Daoy (cell line): ENCODE results near the gene NPAS1. TPM values are rescaled to one million over a fixed set of nuclear protein-coding genes. Genes with fewer than 3 reads are reported as not detected.

Experiments used
- DNase-seq: peaks from one replicate; pipeline ENCODE4 v3.0.0-alpha.2; 2015; ENCODE audit warnings: low read depth
- total RNA-seq: library from RNA; depleted of rRNA; stranded (reverse); fragments of >200 nt; shearing (Covaris generic); gene quantifications from 2 replicates; pipeline ENCODE4 v1.2.3, GENCODE V29; 2014

NPAS1 gene
- total RNA-seq, 1 experiment from 2014 or later, result not detected

DNA sequence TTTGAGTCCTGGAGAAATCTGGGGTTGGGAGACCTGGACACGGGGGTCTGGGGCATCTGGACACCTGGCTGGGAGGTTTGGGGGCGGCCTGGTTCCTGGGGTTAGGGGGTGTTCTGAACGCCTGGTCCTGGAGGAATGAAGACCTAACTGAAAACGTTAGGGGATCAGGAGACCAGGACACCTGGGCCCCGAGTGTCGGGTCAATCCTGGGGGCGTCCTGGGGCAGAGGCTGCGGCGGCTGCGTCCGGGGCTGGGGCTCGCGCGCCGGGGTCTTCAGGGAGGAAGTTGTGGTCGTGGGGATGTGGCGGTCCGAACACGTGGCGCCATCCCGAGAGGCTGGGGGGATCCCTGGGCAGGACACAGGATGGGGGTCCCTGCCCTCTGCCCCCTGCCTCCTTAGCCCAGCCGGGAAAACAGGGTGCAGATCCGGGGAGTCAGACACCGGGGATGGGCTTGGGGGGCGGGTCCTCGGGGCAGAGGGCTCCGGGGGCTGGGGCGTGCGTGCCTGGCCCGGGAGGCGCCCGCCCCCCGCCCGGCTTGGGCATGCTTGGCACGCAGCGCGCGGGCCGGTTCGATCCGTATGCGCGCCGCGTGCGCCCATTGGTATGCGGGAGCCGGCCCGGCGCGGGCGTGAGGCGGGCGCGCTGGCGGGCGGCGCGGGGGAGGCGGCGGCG, 632 bp downstream of the NPAS1 start:
- DNase-seq, result no peak

DNA sequence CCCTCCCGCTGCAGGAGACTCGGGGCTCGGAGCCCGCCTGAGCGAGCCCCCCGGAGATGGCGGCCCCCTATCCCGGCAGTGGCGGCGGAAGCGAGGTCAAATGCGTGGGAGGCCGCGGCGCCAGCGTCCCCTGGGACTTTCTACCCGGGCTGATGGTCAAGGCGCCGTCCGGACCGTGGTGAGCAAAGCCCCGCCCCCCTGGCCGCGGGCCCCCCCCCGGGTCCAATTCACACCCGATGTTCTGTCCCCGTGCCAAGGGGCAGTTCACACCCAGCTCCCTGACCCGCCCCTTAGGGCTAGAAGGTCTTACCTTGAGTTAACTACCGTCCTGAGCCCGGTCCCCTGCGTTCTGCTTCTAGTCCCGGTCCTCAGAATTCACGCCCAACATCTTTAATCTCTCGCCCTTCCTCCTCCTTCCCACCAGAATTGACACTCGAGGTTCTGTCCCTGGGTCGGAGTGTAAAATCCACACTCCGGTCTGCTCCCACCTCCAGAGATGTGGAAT, 1.4 kb downstream of the NPAS1 start:
- no peak for DNase-seq

DNA sequence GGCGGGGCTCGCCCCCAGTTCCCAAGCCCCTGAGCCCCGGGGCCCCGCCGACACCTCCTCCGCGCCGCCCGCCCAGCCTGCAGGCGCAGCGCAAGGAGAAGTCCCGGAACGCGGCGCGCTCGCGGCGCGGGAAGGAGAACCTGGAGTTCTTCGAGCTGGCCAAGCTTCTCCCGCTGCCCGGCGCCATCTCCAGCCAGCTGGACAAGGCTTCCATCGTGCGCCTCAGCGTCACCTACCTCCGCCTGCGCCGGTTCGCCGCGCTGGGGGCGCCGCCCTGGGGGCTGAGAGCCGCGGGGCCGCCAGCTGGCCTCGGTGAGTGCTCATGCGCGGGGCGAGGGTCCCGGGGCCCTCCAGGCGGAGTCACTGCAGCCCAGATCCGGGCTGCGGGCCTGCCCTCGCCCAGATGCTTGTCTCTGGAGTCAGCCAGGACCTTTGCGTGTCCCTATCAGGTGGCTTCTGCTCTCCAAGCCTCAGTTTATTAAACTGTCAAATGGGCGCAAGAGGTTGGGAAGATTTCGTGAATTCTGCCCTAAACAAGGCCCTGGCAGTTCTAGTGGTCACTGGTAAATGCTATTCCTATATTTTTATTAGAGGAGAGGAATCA, 2.0 kb downstream of the NPAS1 start:
- DNase-seq, result peak; percentile 44

DNA sequence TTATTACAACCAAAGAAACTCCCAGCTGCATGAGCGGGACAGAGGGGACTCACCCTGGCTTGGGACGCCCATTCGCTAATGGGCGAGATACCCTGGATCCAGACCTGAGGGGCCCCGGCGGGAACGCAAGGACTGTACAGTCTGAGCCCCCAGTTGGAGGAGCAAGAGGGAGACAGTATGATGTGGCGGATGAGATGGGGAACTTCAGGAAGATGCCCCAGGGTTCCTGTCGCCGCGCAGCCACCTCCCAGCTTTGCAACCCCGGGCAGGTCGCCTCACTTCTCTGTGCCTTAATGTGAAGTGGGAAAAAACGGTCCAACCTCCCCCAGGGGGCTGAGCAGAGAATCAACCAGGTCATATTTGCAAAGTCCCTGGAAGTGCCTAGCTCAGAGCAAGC, 2.5 kb downstream of the NPAS1 start:
- DNase-seq, result no peak

DNA sequence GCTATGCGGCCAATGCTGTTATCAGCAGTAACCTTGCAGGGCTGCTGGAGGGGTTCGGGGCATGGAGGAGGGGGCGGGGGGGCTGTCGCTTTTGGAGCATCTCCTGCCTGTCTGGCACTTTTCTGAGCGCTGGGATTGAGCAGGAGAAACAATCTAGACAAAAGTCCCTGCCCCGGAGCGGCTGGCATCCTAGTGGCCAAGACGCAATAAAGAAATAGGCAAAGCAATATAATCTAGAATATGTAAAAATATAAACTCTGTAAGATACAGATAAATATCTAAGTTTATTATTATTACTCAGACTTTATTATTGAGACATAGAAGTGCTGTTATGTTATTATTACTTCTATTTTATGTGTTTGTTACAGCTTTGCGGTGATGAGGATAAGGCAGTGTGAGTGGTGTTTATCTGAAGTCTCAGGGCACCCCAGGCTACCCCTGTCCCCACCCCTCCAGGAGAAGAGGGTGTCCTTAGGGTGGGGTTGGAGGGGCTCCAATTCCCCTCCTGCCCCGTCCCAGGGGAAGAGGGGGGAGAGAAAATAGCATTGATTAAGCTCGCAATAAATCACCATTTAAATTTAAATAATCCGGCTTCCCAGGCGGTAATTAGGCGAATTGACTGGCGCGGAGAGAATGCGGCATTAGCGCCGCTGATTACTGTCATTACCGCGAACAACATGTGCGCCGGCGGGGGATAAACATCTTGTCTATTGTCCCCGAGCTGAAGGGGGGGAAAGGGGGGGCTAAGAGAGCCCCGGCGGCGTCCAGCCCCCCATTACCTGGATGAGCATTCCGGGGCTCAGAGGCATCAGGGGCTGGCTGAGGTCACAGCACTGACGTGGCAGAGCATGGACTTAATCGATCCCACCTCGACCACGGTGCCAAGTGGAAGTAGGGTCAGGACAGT, 3.2 kb downstream of the NPAS1 start:
- no peak for DNase-seq

DNA sequence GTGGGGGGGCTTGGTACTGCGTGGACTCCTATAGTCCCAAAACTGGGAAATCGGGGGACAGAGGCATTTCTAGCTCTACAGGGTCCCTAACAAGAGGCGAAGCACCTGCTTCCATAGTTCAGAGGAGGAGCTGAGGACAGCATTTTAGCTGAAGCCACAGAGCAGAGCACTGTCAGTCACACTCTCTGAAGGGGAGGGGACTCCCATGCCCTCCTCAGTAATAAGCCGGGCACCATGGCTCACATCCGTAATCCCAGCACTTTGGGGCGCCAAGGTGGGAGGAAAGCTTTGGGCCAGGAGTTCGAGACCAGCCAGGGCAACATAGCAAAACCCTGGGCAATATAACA, 3.8 kb downstream of the NPAS1 start:
- DNase-seq, result no peak

DNA sequence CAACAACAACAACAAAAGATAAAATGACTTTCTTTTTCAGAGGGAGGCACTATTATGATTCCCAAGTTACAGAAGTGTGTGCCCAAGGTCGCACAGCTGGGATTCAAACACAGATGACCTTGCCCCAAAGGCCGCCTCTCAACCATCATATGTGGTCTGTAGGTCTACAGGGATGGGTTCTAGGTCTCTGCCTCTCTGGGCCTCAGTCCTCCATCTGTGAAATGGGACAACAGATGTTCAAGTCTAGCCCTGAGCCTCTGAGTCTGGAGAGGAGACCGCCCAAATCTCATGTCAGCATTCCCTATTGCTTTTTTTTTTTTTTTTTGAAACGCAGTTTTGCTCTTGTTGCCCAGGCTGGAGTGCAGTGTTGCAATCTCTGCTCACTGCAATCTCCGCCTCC, 4.9 kb downstream of the NPAS1 start:
- DNase-seq, result no peak

DNA sequence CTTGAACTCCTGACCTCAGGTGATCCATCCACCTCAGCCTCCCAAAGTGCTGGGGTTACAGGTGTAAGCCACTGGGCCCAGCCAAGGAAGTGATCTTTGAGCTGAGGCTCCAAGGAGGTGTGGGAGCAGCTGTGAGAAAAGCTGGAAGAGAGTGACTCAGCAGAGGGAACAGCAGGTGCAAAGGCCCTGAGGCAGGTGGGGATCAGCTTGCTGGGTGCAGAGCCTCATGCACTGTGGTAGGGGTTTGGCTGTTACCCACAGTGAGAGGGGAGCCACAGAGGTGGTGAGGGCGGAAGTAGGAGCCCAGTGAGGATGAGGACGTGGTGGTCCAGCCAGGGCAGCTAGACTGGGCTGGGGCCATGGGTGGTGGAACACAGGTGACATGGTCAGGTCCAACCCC, 6.5 kb downstream of the NPAS1 start:
- no peak for DNase-seq

DNA sequence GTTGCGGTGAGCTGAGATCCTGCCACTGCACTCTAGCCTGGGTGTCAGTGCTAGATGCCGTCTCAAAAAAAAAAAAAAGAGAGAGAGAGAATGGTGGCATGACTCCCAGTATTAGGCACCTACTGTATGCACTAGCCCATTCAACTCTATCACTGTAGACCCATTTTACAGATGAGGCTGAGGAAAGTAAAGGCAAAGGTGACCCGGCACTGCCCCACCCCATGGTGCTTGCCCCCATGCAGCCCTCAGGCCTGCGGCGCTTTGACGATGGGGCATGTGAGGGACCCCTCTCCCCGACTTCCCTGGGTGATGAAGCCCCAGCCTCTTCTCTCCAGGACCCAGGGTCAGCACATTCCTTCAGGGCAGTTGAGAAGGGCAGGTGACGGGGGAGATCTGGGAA, 7.3 kb downstream of the NPAS1 start:
- no peak for DNase-seq

DNA sequence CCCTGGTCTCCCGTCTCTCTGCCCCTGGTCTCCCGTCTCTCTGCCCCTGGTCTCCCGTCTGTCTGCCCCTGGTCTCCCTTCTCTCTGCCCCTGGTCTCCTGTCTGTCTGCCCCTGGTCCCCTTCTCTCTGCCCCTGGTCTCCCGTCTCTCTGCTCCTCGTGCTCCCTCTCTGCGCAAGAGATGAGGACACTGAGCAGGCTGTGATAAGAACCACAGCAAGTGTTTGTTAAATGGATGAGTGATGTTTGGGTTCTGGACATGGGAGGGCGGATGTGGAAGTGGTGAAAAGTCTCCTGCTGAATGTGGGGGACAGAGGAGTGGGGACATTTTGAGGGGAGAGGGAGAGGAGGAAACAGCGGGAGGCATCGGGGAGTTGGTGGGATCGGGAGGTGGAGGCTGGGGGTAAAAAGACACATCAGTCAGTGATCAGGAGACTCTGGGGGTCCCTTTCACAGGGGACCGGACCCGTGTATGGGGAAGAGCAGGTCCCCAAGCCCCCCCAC, 8.0 kb downstream of the NPAS1 start:
- DNase-seq, result no peak

DNA sequence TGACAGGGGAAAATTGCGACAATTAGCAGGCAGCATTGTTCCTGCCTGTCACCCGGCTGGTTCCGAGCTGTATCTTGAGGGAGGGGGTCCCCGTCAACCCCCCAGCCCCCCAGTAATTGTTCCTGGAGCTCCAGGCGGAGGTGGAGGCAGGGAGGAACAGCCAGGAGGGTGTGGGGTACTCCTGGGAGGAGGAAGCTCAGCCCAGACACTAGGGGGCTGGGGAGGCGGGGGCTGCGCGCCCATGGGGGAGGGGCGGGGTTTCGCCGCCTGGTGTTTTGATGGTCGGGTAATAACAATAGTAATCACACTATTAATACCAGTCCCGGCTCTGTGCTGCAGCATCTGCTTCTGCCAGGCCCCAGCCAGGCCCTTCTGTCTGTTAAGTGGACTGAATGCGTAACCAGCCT, 8.6 kb downstream of the NPAS1 start:
- no peak for DNase-seq

DNA sequence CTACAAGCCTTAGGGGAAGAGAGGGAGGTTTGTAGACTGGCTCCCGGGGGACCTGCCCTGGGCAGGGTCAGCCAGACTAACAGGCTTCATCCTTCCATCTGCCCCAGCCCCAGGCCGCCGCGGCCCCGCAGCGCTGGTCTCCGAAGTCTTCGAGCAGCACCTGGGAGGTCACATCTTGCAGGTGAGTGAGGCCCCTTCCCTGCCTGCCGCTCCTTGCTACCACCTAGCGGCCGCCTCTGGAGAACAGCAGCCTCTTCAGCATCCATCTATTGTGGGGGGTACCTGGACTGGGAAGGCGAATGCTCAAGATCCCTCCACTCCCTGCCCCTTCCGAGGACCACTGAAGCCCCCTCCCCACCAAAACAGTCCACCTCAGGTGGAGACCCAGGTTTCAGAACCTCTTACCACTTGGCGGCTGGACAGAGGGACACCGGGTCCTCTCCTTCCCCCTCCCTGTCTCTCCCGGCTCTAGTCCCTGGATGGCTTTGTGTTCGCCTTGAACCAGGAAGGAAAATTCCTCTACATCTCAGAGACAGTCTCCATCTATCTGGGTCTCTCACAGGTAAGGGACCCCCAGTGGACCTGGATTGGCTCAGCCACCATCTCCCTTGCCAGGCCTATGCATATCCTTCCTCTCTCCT, 12.7 kb downstream of the NPAS1 start:
- peak; percentile 52 for DNase-seq

DNA sequence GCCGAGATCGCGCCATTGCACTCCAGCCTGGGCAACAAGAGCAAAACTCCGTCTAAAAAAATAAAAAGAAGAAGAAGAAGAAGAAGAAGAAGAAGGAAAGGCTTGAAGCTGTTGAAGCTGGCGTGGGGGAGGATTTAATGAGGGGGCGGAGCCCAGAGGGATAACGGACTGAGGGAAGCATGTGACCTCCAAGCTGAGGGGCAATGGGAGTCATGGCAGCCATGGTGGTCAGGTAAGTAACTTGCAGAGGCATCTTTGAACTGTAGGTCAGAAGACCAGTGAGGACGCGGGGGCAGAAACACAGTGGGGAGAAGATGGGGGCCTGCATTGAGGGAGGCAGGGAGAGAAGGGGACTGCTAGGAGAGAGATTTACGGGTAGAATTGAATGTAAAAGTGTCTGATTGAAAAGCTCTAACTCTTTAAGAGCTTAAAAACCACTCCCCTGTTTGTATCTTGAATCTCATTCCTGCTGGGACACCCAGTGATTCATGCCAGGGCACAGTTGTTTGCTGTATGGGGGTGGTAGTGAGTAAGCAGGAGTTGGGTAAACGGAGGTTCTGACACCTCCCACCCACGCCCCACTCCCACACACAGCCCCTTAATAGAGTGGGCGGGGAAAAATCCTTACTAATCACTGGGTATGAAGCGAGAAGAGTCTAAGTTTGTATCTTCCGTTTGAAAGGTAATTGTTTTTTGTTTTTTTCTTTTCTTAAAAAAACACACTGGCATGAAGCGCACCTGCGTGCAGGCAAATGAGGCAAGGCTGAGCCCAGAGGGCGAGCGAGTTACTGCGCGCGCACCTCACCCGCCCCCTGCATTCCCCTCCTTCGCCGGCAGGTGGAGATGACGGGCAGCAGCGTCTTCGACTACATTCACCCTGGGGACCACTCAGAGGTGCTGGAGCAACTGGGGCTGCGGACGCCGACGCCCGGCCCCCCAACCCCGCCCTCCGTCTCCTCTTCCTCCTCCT, 15.8 kb downstream of the NPAS1 start:
- peak; percentile 94 for DNase-seq

DNA sequence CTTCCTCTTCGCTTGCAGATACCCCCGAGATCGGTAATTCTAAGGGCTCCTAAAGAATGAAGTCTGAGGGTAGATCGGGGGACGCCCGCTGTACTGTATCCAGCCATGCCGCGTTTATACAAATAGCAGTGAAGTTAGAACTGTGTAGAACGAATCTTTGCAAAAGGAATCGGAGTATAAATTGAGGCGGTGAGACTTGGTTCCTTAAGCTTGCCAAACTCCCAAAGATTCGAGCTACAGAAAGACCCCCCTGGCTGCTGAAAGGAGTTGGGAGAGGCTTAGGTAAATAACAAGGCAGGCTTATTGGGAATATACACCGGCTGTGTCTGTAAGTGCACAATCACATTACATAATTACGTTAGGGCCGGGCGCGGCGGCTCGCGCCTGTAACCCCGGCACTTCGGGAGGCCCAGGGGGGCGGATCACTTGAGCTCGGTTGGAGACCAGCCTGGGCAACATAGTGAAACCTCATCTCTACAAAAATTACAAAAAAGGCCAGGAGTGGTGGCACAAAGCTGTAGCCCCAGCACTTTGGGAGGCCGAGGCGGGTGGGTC, 16.5 kb downstream of the NPAS1 start:
- DNase-seq, result peak; percentile 30

DNA sequence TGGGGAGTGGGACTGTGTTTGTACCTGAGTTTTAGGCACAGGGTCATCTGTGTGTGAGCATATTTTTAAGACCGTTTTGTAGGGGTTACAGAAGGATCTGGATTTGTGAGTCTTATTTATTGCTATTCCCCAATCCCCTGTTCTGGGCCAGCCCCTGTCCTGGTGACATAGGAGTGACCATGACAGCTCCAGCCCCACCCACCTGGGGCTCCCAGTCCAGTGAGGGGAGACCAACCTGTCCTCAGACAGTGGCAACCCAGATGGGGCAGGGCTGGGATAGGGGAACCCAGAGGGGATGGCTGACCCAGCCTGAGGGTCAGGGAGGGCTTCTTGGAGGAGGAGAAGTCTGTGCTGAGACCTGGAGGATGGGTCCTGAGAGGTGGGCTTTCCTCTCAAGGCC, 18.1 kb downstream of the NPAS1 start:
- DNase-seq, result no peak

DNA sequence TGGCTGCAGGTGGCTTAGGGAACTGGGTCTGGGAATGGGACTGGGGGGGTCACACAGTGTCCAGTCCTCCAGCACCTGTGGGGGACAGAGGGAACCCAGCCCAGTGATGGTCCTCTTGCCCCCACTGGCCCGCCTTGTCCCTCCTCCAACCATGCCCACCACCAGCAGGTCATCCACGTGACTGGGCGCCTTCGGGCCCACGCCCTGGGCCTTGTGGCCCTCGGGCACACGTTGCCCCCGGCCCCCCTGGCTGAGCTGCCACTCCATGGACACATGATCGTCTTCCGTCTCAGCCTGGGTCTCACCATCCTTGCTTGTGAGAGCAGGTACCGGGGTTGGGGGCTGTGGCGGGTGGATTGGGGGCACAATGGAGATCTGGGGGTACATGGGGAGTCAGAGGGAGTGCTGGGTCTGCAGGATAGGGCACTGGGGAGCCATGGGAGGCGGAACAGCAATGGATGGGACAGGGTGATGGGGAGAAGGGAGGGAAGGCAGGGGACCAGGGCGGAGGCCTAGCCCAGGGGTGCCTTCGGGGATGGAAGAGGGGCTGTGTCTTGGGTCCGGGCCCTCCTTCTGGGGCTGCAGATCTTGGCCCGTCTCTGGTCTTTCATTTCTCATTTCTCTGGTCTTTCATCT, 19.7 kb downstream of the NPAS1 start:
- DNase-seq, result no peak

DNA sequence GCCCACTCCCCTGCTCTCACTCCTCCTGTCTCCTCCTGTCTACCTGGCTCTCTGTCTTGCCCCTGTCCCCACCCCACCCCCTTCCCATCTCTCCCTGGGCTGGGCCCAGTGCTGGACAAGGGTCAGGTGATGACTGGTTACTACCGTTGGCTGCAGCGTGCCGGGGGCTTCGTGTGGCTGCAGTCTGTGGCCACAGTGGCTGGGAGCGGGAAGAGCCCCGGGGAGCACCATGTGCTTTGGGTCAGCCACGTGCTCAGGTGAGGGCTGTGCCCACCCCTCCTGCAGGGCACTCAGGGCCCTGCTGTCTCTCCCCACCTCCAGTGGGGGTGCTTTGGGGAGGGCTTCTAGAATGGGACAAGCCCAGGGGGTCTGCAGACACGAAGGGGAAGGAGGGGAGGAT, 21.2 kb downstream of the NPAS1 start:
- DNase-seq, result no peak

DNA sequence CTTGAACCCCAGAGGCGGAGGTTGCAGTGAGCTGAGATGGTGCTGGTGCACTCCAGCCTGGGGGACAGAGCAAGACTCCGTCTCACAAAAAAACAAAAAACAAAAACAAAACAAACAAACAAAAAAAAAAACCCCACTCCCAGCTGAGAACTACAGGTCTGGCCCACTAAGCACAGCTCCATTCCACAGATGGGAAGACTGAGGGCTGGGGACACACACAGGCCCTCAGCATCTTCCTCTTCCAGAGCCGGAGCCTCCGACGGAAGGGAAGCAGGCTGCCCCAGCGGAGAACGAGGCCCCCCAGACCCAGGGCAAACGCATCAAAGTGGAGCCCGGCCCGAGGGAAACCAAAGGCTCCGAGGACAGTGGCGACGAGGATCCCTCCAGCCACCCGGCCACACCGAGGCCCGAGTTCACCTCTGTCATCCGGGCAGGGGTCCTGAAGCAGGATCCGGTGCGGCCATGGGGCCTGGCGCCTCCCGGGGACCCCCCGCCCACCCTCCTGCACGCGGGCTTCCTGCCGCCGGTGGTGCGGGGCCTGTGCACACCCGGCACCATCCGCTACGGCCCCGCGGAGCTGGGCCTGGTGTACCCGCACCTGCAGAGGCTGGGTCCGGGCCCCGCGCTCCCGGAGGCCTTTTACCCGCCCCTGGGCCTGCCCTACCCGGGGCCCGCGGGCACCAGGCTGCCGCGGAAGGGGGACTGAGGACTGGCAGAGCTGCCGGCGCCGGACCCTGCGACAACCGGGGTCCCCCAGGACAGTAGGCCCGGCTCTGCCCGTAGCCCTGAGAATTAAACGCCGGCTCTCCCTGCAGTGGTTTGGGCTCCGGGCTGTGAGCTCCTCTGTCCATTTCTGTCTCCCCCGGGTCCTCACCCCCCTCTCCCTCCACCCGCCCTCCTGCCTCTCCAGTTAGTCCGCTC, 25.6 kb downstream of the NPAS1 start:
- DNase-seq, result no peak

DNA sequence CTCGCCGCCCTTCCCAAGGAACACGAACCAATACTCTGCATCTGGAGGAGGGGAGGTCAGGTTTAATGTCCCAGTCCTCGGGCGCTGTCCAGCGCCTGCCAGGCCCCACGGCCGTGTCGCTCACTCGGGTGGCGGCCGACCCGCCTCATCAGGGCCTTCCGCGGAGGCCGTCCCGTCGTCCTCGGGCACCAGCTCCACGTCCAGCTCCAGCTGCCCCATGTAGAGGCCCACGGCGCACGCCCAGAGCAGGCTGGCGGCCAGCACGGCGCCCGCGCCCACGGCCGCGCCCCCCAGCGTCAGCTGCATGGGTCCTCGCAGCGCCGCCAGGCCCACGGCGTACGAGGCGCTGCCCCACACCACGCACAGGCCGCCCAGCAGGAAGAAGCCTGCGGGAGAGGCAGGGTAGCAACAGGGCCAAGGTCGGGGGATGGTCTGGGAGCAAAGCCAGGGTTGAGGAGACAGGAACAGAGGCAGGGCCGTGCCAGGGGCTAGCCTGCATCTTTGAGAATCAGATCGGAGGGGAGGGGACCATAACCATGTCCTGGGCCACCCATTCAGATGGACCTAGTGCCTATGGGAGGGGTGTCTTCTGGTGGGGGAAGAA, 26.3 kb downstream of the NPAS1 start:
- DNase-seq, result no peak
